Retina (tissue), 1 donor: ENCODE data around the gene LZIC.

Source experiments
- DNase-seq: peaks from one replicate; pipeline ENCODE4 v3.0.0-alpha.2; 2016

LZIC gene

DNA sequence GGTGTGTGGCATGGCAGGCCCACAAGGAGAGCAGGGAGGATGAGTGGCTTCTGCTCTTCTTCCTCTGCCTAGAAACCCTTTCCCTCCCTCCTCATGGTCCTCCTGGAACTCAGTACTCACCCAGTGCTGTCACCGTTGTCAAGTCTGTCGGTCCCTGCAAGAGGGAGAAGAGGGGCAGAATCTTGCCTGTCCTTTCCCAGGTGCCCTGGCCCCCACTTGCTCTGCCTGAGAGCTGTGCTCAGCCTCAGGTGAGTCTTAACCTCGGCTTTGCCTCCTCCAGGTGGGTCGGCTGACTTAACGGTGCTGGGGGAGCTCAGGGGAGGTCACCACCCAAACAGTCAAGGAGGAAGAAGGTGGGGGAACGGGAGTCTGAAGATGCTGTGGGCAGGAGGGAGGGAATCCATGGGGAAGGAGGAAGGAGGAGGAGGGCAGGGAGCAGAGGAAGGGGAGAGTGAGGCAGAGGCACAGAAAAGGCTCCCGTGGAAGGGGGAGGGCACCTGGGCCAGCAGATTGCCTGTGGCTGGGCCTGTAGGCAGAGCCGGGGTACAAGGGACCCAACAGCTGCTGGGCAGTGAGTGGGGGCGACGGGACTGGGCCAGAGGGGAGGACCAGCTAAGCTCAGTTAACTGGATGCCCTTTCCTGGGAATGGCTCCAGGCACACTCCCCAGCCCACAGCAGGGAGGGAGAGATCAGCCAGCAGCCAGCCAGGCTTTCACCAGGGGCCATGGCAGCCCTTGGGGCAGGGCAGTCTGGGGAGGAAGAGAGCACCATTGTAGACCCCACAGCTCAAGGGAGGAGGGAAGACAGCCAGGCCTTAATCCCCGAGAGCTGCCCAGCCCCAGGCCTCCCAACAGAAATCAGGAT lies 59.4 kb downstream of the LZIC start:
- DNase-seq: no peak

DNA sequence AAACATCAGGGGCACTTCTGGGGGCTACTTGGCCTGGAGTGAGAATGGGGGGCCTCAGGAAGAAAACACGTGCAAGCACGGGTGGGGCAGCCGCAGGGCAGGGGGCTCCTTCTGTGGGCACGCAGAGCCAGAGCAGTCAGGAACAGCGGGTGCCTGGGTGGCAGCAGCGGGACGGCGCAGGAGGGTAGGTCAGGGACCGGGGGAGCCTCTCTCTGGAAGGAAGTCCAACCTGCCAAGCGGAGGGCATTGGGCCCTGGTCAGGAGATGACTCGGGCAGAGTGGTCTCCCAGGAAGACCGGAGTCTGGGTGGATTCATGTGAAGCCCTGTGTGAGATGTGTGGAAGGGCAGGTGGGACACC lies 60.3 kb downstream of the LZIC start:
- no peak for DNase-seq

GRCh38 chr1:9882296-9882944 lies 60.8 kb downstream of the LZIC start:
- no peak for DNase-seq

- DNase-seq: no peak
These were observed 61.3 kb downstream of the LZIC start for GRCh38 chr1:9881838-9882249.
